CD4-positive, alpha-beta T cell treated with Interferon alpha-2 for 1 hour (primary cell): ENCODE measurements around the gene TULP4.
"Not testable (repeated sequence)": the region's sequence is repeated elsewhere in the genome, so short reads cannot be mapped to it uniquely, and the experiment has no call there.

ENCODE experiments used
- DNase-seq, 2 donors: peaks; one replicate each; pipeline ENCODE4 v3.0.0-alpha.2; 2020 to 2022

Gene TULP4

DNA sequence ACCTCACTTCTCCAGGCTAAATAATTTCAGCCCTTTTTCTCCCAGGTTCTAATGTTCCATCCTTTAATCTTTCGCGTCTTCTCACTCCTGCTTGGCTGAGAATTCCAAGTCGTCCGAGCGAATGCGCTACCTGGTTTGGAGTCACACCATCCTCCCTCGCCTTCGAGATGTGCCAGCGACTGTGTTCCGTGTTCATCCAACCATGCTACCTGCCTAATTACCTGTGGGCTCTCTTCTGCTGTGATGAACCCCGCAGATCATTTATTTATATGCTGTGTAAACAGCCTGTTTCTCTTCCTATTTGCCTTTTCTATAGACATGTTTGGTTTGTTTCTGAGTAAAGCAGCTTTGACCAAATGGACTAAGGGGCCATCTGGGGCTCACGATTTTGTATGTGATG lies 164.1 kb downstream of the TULP4 start:
- DNase-seq, result no peak

DNA sequence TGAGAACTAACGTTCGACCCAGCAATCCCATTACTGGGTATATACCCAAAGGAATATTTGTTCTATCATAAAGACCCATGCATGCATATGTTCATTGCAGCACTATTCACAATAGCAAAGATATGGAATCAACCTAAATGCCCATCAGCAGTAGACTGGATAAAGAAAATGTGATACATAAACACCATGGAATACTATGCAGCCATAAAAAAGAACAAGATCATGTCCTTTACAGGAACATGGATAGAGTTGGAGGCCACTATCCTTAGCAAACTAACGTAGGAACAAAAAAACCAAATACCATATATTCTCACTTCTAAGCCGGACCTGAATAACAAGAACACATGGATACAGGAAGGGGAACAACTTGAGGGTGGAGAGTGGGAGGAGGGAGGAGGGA lies 165.5 kb downstream of the TULP4 start:
- not testable (repeated sequence) for DNase-seq

DNA sequence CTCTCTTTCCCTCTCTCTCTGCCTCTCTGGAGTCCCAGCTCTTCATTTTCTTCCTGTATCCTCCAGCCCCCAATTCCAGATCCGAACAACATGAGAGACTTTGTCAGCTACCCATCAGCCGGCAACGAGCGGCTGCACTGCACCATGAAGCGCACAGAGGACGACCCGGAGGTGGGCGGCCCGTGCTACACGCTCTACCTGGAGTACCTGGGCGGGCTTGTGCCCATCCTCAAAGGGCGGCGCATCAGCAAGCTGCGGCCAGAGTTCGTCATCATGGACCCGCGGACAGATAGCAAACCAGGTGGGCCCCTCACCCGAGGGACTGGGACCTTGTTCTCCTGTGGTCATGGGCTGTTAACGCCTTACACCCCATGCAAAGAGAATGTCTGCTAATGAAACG lies 168.7 kb downstream of the TULP4 start:
- DNase-seq, result no peak

DNA sequence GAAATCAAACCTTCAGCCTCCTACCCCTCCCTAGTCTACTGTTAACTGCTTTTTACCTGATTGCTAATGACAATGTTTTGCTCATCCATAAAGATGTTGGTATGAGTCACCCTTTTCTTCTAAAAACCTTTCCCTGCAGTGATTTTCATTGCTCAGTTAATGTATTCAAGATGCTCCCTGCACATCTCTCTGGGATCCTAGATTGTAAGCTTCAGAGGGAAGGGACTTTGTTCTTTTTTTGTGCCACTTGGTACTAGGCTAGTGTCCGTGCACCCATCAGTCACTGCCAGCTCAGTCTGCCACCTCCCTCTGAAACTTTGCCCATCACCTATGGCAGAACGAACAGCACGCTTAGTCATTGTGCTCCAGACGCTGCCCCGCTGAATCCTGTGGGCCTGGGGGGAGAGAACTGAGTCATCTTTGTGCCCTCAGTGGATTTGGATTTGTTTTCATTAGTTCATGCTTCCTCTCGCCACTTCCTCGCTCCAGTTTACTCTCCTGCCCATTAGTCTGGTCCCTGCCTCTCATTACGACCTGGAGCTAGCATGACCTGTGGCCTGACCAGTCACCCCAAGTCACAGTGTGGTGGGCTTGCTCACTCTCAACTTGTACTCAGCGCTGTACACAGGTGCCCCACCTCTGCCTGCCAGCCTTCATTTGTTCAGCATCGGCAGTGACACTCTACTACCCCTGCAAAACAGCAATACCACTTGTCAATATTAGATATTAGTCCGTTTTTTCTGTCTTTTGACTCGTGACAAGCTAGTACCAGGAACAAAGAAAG lies 169.6 kb downstream of the TULP4 start:
- DNase-seq, result no peak

DNA sequence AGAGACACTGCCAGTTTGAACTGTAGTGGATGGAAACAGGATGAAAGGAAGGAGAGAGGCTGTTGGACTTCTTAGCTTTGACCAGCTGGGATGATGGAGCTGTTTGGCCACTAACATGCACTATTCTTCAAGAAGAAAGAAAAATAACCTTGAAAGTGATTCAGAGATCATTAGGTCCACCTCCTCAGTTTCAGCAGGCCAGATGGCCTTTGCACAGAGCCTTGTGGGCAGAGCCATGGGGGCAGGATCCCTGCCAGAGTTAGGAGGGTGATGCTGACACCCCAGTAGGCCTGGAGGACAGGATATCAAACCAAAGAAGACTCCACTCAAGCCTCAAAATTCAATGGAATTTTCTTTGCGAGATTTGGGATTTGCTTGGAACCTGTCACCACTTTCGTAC lies 173.2 kb downstream of the TULP4 start:
- DNase-seq, result no peak

DNA sequence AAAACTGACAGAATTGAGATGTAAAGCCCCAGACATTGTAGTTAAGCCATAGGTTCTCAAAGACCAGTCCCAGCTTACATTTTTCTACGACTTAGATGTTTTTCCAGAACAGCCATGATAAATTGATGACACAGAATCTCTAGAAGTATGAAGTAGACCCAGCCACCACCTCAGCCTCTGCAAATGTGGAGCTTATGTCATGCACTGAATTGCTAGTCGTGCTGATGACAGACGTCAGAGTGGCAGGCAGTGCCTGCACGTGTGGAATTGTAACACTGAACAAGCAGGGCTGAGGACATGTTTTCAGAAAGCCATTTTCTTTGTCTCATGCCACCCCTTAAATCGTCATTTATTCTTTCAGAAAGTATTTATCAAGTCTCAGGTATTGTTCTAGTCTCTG lies 175.2 kb downstream of the TULP4 start:
- DNase-seq, result no peak

DNA sequence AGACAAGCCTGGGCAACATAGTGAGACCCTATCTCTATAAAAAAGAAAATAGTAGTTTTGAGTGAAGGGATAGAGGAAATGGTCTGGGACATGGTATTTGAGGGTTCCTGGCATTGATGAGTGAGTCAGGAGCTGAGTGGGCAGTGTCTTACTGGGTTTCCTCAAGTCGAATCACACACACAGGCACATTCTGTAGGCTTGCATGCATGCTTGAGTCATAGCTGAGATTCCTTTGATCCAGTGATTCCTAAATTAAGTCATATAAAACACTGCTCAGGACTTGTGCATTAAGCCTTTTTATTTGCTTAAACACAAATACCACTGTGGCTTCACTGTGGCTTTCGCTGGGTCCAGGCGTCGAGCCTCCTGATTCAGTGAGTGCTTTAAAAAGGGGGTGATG lies 175.8 kb downstream of the TULP4 start:
- DNase-seq, result no peak

DNA sequence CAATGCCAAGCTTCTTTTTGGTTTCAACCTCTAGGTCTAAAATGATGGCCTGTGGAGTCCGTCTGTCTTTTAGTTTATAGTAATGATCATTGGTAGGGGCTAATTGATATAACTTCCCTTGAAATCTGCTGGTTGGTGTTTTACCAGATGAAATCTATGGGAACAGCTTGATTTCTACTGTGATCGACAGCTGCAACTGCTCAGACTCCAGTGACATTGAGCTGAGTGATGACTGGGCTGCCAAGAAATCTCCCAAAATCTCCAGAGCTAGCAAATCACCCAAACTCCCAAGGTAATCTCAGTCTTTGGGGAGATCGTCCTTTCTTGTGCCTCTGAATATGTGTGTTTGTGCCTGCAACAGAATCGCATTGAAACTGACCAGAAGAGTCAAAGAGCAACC lies 177.2 kb downstream of the TULP4 start:
- DNase-seq, result no peak

DNA sequence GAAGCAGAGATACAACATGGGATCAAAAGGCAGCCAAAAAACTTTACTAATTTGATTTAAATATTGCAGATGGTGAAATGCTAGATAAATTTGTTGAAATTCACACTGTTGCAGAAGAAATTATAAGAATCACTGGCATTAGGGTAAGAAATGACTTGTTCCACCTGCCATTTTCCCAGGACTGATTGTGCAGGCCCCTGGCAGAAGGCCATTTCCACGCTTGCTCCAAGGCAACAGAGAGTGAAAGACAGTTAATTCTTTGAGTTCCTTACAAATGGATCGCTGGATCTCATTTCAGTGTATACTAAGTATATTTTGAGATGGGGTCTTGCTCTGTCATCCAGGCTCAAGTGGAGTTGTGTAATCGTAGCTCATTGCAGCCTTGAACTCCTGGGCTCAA lies 180.6 kb downstream of the TULP4 start:
- no peak for DNase-seq

DNA sequence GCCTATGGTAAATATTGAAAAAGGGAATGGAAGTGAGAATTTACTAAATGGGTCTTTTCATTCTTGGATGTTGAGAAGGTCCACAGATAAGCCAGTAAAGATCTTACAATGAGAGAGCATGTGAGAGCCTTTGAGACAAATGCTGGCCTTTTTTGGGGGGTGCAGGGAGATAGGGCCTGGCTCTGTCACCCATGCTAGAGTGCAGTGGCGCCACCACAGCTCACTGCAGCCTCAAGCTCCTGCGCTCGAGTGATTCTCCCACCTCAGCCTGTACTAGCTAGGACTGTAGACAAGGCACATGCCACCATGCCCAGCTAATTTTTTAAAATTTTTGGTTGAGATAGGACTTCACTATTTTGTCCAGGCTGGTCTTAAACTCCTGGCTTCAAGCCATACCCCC lies 184.4 kb downstream of the TULP4 start:
- DNase-seq, result no peak

DNA sequence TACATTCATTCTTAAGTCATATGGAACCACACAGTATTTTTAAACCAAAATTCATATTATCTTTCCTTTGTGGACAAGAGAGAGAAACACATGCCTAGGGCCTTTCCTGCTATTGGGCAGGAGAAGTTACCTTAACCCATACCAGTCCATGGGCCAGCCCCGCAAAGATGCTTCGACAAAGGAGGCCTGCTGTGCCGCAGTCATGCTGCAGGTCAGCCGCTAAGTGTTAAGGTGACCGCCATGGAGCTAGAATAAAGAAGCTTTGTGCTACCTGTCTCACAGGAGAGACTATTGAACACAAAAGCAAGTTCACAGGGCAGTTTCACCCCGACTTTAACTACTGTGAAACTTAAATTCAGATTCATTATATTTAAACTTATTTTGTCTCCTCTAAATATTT lies 185.4 kb downstream of the TULP4 start:
- no peak for DNase-seq

DNA sequence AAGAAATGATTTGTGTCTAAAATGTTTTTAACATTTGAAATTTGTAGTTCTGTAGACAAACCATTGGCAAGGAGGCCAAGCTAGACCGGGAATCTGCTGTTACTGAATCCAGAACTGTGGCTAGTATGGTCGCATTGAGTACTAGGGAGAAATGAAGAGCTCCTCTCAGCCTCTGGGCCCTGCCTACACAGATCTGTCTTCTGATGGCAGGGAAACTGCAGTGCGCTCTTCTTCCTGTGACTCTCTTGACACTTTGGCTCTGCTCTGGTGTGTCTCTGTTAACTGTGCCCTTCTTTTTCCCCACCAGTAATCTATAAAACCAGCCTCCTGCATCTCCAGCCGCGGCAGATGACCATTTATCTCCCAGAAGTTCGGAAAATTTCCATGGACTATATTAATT lies 186.1 kb downstream of the TULP4 start:
- DNase-seq, result no peak

DNA sequence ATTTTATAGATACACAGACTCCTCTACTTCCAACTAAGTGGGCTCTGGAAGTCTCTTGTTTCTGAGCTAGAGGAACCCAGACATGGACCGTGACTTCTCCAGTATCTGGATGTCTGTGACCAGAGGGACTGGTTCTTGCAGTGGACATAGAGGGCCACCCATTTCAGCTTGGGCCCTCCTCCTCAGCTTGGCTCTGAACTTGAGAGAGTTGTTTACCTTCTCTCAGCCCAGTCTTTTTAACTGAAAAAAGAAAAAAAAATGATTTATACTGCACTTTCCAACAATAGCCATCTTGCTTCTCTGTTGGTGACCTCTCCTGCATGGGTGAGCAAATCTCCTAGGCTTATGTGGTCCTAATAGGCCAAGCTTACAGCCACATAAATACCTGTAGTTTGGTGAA lies 187.3 kb downstream of the TULP4 start:
- no peak for DNase-seq

DNA sequence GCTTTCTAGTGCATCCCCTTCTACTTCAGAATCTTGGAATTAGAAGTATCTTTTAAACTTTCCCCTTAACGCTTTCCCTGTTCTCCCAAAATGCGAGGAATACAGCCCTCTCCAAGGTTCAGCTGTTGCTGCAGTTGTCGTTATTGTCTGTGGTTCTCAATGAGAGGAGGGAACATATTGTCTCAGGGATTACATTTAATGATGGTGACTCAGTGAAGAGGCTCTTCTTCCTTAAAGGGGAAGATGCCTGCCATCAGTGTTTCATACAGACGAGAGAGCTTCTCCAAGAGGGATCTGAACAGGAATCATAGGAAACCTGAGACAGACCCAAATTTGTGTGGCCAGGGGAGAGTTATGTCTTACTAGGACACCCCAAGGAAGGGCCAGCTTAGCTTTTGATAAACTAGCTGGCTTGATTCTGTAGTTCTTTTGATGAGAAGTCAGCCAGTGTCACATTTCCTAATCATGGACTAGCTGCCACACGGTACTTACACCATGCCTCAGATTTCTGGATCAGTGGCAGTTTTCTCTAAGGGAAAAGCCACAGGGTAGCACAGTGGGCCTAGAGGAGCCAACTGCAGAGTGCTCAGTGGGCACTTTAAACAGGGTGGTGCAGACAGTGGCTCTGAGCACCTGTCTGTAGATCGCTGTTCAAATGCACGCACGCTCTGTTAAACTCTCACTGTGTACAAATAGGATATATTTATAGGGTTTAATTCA lies 187.9 kb downstream of the TULP4 start:
- DNase-seq, result no peak

DNA sequence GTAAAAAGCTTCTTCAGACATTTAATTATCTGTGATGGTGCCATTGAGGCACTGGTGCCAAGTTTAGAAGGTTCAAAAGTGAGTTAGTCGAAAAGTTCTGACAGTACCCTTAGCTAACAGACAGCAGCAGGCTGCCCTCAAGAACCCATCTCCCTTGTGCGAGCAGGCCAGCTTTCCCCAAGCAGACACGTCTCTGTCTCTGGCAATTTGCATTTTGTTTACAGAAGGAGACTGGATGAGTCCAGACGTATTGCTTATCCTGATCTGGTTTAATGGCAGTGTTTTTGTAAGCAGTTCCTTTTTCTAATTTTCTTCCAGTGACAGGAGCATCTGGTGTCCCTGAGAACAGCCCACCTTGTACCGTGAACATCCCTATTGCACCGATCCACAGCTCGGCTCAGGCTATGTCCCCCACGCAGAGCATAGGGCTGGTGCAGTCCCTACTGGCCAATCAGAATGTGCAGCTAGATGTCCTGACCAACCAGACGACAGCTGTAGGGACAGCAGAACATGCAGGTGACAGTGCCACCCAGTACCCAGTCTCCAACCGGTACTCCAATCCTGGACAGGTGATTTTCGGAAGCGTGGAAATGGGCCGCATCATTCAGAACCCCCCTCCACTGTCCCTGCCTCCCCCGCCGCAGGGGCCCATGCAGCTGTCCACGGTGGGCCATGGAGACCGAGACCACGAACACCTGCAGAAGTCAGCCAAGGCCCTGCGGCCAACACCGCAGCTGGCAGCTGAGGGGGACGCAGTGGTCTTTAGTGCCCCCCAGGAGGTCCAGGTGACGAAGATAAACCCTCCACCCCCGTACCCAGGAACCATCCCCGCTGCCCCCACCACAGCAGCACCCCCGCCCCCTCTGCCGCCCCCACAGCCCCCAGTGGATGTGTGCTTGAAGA lies 189.3 kb downstream of the TULP4 start:
- DNase-seq, result no peak

DNA sequence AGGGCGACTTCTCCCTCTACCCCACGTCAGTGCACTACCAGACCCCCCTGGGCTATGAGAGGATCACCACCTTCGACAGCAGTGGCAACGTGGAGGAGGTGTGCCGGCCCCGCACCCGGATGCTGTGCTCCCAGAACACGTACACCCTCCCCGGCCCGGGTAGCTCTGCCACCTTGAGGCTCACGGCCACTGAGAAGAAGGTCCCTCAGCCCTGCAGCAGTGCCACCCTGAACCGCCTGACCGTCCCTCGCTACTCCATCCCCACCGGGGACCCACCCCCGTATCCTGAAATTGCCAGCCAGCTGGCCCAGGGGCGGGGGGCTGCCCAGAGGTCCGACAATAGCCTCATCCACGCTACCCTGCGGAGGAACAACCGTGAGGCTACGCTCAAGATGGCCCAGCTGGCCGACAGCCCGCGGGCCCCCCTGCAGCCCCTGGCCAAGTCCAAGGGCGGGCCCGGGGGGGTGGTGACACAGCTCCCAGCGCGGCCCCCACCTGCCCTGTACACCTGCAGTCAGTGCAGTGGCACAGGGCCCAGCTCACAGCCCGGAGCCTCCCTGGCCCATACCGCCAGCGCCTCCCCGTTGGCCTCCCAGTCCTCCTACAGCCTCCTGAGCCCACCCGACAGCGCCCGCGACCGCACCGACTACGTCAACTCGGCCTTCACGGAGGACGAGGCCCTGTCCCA lies 190.1 kb downstream of the TULP4 start:
- DNase-seq, result no peak

DNA sequence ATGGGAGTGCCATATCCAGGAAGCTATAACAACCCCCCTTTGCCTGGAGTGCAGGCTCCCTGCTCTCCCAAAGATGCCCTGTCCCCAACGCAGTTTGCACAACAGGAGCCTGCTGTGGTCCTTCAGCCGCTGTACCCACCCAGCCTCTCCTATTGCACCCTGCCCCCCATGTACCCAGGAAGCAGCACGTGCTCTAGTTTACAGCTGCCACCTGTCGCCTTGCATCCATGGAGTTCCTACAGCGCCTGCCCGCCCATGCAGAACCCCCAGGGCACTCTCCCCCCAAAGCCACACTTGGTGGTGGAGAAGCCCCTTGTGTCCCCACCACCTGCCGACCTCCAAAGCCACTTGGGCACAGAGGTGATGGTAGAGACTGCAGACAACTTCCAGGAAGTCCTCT lies 191.0 kb downstream of the TULP4 start:
- DNase-seq, result no peak

DNA sequence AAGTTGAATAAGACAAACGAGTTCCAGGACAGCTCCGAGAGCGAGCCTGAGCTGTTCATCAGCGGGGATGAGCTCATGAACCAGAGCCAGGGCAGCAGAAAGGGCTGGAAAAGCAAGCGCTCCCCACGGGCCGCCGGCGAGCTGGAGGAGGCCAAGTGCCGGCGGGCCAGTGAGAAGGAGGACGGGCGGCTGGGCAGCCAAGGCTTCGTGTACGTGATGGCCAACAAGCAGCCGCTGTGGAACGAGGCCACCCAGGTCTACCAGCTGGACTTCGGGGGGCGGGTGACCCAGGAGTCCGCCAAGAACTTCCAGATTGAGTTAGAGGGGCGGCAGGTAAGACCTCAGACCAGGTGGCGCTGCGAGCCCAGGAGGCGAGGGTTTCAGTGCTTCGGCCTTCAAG lies 191.6 kb downstream of the TULP4 start:
- no peak for DNase-seq

DNA sequence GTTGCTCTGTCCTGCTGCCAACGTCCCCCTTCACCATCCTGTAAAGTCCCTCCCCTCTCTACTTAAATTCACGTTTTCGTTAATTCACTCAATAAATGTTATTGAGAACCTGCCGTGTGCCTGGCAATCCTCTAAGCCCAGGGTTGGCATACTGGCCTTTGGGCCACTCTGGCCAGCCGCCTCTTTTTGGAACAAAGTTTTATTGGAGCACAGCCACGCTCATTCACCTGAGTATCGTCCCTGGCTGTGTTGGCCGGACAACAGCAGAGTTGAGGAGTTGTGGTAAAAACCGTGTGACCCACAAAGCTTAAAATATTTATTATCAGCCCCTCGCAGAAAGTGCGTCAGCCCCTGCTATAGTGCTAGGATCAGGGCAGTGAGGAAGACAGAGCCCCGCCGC lies 192.9 kb downstream of the TULP4 start:
- no peak for DNase-seq

DNA sequence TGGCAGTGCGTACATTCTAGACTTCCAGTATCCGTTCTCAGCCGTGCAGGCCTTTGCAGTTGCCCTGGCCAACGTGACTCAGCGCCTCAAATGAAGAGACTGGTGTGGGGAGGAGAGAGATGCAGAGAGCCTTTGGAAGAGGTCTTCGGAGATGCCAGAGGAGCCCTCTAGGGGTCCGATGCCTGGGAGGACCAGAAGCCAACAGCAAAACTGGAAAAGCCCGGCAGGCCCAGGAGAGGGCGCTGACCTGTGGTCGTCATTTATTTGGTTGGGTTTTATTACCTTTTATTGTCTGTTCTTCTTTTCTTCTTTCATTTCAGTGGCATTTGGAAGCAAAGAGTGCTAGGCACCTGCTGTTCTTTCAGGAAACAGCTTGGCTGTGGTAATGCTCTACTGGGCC lies 194.3 kb downstream of the TULP4 start:
- DNase-seq, result no peak

DNA sequence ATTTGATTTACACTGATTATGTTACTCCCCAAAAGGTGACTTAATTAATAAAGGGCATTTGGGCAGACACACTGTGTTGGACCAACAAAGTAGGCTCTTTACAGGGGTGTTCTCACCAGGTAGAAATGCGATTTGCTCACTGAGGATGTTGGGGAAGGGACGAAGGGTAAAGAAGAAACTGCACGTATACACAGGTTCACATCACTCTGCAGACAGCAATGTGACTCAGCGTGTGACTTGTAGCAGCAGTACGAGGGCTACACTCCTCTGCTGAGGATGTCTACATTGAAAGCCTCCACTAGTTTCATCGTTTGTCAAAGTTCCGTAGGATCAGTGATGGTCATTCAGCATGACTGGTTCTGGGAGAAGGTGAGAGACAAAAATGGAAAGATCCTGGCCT lies 194.9 kb downstream of the TULP4 start:
- no peak for DNase-seq

DNA sequence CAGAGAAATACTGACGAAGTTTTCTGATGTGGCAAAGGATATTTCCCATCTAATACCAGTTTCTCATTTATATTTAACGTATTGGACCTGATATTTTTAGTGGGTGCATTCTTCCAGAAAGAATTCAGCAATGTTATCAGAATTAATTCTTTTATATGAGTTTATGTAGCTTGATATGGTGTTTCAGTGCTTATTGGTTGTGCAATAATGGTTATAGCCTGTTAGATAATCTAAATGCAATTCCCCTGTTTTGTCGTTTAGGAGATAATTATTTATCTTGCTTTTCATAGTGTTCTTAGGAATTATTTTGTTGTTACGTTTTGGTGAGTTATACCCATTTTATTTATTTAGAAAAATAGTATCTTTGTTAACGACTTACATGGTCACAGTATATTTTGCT lies 196.2 kb downstream of the TULP4 start:
- no peak for DNase-seq

DNA sequence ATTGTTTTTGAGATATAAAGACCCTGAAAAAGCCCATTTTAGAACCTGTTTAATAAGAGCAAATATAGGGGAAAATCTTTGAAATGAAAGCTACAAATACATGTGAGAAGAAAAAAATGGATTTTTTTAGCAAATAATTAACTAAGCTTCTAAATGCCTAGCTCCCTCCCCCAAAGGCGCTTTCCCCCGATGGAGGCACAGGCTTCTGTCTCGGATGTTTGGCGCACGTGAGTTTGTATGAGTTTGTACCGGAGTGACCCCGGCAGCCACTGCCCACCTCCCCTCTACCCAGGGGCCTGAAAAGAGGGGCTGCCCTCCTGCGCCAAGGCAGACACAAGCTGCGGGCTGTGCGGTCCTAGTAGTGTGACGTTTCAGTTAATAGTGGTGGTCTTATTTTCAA lies 197.2 kb downstream of the TULP4 start:
- DNase-seq, result no peak
